Measurements from ENCODE around the gene CEP112. TPM values are rescaled to one million over a fixed set of nuclear protein-coding genes. Genes with fewer than 3 reads are reported as not detected.

CEP112 gene
- total and polyA plus RNA-seq, 2 of the 13 experiments (the other 11 are each of a cell fraction or from before 2014, with no cell fraction given) = 1.2 to 3.4 TPM

DNA sequence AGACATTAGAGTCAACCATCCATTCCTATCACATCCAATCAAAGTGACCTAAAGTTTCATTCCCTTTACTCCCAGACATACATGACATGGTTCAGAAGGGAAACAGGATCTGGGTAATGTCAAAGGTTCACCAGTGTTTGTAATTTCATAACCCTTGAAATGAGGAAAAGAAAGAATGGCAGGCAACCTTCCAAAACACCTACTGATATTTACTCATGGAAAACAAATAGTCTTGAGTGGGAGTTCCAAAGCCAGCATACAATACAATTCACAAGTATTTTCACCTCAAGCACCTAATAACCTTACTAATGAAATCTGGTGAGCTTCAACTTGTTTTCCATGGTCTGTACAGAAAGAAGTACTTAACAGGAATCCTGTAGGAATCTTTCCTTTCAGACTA lies 557.9 kb downstream of the CEP112 start (continued):
- peak; percentile 51 for TF ChIP-seq KAT8 (CRISPR knock-in tag; IDR thresholded peaks at IDR 0.05)
- TF ChIP-seq, protein P1, sequence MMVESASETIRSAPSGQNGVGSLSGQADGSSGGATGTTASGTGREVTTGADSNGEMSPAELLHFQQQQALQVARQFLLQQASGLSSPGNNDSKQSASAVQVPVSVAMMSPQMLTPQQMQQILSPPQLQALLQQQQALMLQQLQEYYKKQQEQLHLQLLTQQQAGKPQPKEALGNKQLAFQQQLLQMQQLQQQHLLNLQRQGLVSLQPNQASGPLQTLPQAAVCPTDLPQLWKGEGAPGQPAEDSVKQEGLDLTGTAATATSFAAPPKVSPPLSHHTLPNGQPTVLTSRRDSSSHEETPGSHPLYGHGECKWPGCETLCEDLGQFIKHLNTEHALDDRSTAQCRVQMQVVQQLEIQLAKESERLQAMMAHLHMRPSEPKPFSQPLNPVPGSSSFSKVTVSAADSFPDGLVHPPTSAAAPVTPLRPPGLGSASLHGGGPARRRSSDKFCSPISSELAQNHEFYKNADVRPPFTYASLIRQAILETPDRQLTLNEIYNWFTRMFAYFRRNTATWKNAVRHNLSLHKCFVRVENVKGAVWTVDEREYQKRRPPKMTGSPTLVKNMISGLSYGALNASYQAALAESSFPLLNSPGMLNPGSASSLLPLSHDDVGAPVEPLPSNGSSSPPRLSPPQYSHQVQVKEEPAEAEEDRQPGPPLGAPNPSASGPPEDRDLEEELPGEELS (CRISPR knock-in tag; IDR thresholded peaks at IDR 0.05) = peak; percentile 30; the same call in 1 of the 2 replicates
- no peak for TF ChIP-seq ZSCAN12 (CRISPR knock-in tag; IDR thresholded peaks at IDR 0.05)
- TF ChIP-seq ZNF879 (CRISPR knock-in tag; IDR thresholded peaks at IDR 0.05) = no peak
- no peak for TF ChIP-seq NFKBIZ (CRISPR knock-in tag; IDR thresholded peaks at IDR 0.05)
- TF ChIP-seq, protein P2, sequence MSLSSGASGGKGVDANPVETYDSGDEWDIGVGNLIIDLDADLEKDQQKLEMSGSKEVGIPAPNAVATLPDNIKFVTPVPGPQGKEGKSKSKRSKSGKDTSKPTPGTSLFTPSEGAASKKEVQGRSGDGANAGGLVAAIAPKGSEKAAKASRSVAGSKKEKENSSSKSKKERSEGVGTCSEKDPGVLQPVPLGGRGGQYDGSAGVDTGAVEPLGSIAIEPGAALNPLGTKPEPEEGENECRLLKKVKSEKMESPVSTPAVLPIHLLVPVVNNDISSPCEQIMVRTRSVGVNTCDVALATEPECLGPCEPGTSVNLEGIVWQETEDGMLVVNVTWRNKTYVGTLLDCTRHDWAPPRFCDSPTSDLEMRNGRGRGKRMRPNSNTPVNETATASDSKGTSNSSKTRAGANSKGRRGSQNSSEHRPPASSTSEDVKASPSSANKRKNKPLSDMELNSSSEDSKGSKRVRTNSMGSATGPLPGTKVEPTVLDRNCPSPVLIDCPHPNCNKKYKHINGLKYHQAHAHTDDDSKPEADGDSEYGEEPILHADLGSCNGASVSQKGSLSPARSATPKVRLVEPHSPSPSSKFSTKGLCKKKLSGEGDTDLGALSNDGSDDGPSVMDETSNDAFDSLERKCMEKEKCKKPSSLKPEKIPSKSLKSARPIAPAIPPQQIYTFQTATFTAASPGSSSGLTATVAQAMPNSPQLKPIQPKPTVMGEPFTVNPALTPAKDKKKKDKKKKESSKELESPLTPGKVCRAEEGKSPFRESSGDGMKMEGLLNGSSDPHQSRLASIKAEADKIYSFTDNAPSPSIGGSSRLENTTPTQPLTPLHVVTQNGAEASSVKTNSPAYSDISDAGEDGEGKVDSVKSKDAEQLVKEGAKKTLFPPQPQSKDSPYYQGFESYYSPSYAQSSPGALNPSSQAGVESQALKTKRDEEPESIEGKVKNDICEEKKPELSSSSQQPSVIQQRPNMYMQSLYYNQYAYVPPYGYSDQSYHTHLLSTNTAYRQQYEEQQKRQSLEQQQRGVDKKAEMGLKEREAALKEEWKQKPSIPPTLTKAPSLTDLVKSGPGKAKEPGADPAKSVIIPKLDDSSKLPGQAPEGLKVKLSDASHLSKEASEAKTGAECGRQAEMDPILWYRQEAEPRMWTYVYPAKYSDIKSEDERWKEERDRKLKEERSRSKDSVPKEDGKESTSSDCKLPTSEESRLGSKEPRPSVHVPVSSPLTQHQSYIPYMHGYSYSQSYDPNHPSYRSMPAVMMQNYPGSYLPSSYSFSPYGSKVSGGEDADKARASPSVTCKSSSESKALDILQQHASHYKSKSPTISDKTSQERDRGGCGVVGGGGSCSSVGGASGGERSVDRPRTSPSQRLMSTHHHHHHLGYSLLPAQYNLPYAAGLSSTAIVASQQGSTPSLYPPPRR (CRISPR knock-in tag; IDR thresholded peaks at IDR 0.05; ENCODE audit: borderline replicate concordance) = no peak; the same call in 1 of the 2 replicates
- no peak for TF ChIP-seq ZFP36L2 (CRISPR knock-in tag; IDR thresholded peaks at IDR 0.05)
- TF ChIP-seq SP5 (CRISPR knock-in tag; IDR thresholded peaks at IDR 0.05; ENCODE audit: borderline replicate concordance, low read depth) = 0 out of 2 replicates have a peak, but pooled peaks have one; percentile 32
- no peak for TF ChIP-seq CBX1 (IDR thresholded peaks at IDR 0.05; ENCODE audit: low read depth)
- TF ChIP-seq RCOR2 (CRISPR knock-in tag; IDR thresholded peaks at IDR 0.05) = 0 out of 2 replicates have a peak, but pooled peaks have one; percentile 25
- TF ChIP-seq HOXA5 (CRISPR knock-in tag; IDR thresholded peaks at IDR 0.05) = 0 out of 2 replicates have a peak, but pooled peaks have one; percentile 27
- TF ChIP-seq, protein P3, sequence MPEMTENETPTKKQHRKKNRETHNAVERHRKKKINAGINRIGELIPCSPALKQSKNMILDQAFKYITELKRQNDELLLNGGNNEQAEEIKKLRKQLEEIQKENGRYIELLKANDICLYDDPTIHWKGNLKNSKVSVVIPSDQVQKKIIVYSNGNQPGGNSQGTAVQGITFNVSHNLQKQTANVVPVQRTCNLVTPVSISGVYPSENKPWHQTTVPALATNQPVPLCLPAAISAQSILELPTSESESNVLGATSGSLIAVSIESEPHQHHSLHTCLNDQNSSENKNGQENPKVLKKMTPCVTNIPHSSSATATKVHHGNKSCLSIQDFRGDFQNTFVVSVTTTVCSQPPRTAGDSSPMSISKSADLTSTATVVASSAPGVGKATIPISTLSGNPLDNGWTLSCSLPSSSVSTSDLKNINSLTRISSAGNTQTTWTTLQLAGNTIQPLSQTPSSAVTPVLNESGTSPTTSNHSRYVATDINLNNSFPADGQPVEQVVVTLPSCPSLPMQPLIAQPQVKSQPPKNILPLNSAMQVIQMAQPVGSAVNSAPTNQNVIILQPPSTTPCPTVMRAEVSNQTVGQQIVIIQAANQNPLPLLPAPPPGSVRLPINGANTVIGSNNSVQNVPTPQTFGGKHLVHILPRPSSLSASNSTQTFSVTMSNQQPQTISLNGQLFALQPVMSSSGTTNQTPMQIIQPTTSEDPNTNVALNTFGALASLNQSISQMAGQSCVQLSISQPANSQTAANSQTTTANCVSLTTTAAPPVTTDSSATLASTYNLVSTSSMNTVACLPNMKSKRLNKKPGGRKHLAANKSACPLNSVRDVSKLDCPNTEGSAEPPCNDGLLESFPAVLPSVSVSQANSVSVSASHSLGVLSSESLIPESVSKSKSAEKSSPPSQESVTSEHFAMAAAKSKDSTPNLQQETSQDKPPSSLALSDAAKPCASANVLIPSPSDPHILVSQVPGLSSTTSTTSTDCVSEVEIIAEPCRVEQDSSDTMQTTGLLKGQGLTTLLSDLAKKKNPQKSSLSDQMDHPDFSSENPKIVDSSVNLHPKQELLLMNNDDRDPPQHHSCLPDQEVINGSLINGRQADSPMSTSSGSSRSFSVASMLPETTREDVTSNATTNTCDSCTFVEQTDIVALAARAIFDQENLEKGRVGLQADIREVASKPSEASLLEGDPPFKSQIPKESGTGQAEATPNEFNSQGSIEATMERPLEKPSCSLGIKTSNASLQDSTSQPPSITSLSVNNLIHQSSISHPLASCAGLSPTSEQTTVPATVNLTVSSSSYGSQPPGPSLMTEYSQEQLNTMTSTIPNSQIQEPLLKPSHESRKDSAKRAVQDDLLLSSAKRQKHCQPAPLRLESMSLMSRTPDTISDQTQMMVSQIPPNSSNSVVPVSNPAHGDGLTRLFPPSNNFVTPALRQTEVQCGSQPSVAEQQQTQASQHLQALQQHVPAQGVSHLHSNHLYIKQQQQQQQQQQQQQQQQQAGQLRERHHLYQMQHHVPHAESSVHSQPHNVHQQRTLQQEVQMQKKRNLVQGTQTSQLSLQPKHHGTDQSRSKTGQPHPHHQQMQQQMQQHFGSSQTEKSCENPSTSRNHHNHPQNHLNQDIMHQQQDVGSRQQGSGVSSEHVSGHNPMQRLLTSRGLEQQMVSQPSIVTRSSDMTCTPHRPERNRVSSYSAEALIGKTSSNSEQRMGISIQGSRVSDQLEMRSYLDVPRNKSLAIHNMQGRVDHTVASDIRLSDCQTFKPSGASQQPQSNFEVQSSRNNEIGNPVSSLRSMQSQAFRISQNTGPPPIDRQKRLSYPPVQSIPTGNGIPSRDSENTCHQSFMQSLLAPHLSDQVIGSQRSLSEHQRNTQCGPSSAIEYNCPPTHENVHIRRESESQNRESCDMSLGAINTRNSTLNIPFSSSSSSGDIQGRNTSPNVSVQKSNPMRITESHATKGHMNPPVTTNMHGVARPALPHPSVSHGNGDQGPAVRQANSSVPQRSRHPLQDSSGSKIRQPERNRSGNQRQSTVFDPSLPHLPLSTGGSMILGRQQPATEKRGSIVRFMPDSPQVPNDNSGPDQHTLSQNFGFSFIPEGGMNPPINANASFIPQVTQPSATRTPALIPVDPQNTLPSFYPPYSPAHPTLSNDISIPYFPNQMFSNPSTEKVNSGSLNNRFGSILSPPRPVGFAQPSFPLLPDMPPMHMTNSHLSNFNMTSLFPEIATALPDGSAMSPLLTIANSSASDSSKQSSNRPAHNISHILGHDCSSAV (CRISPR knock-in tag; IDR thresholded peaks at IDR 0.05; ENCODE audit: borderline replicate concordance) = no peak
- no peak for TF ChIP-seq SALL1 (CRISPR knock-in tag; IDR thresholded peaks at IDR 0.05)

Measured in HepG2 (cell line).